Activated CD8-positive, alpha-beta T cell treated with anti-CD3 and anti-CD28 coated beads for 36 hours (primary cell): Measurements from ENCODE around the gene BET1. TPM values are rescaled to one million over a fixed set of nuclear protein-coding genes. Genes with fewer than 3 reads are reported as not detected.

Experiments
- ATAC-seq: fragments of 200-7000 bp; cut with Tn5 transposase; one replicate; pipeline ENCODE4 v1.10.0; 2021; ENCODE audit warnings: mild to moderate bottlenecking, moderate library complexity
- CTCF ChIA-PET: fragments of 350-600 bp; sonication (Branson Sonifier 250); formaldehyde crosslinking; loops from one replicate; lab custom pipeline; 2021; ENCODE audit warnings: antibody characterized with exemption; lab: Charles Lee
- POLR2A ChIA-PET: fragments of 350-600 bp; sonication (Branson Sonifier 250); formaldehyde crosslinking; loops from one replicate; lab custom pipeline; 2021; ENCODE audit warnings: antibody characterized with exemption; lab: Charles Lee
- DNase-seq: peaks from one replicate; pipeline ENCODE4 v3.0.0-alpha.2; 2020
- H3K27ac Mint-ChIP-seq: one replicate; pipeline ENCODE4 v1.8.0; 2021; ENCODE audit warnings: mild to moderate bottlenecking, mixed read lengths
- H3K27me3 Mint-ChIP-seq: one replicate; pipeline ENCODE4 v1.8.0; 2021; ENCODE audit warnings: mixed read lengths
- H3K36me3 Mint-ChIP-seq: one replicate; pipeline ENCODE4 v1.8.0; 2021; ENCODE audit warnings: low read depth, mixed read lengths
- H3K4me1 Mint-ChIP-seq: one replicate; pipeline ENCODE4 v1.8.0; 2021; ENCODE audit warnings: low read depth, mixed read lengths
- H3K4me3 Mint-ChIP-seq: one replicate; pipeline ENCODE4 v1.8.0; 2021; ENCODE audit warnings: mild to moderate bottlenecking, moderate library complexity, mixed read lengths
- H3K9me3 Mint-ChIP-seq: one replicate; pipeline ENCODE4 v1.8.0; 2021; ENCODE audit warnings: mixed read lengths
- CTCF ChIP-seq: fragments of 200-600 bp; IDR thresholded peaks from one replicate; pipeline ENCODE4 v1.8.0; 2022; ENCODE audit warnings: antibody characterized with exemption, mild to moderate bottlenecking
- intact Hi-C: fragments of 100-400 bp; cut with micrococcal nuclease; formaldehyde crosslinking; loops from one replicate; pipeline ENCODE4 v1.10.0; 2022
- total RNA-seq, 2 experiments: library from RNA; stranded (reverse); gene quantifications; one replicate each; pipeline ENCODE4 v1.2.3, GENCODE V29; 2021

The BET1 gene
- 10 to 100 TPM; 17.6 to 20.8 TPM for total RNA-seq

DNA sequence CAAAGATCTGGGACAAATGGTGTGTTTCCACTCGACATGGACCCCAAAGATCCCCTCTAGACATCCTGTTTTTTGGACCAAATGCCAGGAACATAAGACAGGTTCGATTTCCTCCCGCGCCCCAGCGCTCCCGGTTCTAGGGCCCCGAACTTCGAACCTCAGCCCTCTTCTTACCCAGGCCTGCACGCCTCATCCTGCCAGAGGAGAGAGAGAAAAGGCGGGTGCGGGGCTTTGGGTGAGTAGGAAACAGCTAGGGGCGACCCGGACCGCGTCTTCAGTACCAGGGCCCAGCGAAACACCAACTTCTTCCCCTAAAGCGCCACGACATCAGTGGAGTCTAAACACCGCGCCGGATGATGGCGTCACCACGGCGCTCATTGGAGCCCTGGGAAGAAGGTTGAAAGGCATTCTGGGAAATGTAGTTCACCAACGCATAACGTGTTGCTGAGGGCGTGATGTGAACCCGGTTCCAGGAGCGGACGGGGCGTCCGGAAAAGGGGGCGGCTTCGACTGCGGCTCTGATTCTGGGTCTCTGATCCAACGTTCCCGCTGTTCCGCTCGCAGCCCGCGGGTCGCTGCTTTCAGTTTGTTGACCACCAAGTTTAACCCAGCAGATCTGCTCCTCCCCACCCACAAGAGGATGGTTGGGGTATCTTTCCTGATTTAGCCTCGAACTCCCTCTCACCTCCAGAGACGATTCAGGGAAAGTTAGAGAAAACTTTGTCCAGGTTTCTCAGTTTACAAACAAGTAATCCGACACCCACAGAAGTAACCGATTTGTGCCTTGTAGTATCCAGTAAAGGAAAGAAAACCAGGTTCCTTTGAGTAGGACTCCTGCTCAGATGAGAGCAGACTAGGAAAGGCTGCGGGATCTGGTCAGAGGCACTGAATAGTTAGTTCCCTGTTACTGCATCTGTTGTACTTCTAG, at the start of gene BET1:
Gene BET1, minus strand, starts transcription at position 332 of the 928 bp plus-strand sequence. Its CDS starts 139 bp downstream, at position 193.
- DNase-seq (peak; percentile 96), ATAC-seq (peak; percentile 98)
- CTCF ChIA-PET: no interaction called here
- Mint-ChIP-seq H3K36me3 (no peaks in the 10 kb centered on the region), H3K4me3 (peak within 1 kb of the TSS; percentile 89), H3K4me1 (peaks cover 18% of the 10 kb centered on the region), H3K27me3 (peaks cover 4% of the 10 kb centered on the region), H3K9me3 (no peaks in the 10 kb centered on the region), H3K27ac (peak within 1 kb of the TSS; percentile 95)
- no peak for TF ChIP-seq CTCF
- intact Hi-C loops: loop anchor here (5.0 kb wide), 1 partner anchor 772 kb away; the partner anchor contains the start of gene VPS50
- POLR2A ChIA-PET: no interaction called here

DNA sequence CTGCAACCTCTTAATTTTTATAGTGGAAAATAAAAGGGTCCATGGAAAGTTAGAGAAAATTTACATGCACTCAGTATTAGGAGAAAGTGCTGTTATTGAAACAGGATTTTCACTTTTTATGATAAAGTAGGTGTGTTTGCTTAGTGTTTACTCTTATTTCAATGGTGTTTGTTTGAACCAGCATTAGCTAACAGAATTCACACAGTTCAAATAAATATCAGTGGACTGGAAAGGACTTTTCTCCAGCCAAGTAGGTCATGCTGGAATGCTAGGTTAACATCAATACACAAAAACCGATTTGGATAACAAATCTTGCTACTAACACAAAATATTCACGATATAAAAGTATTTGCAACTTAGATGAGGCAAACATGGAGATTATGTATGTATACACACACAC, 49.4 kb upstream of the BET1 start:
- H3K27me3 Mint-ChIP-seq: peaks cover 19% of the 10 kb centered on the region
- ChIA-PET POLR2A (no interaction called here), CTCF (no interaction called here)
- H3K9me3 Mint-ChIP-seq: no peaks in the 10 kb centered on the region
- intact Hi-C loops: no loop called here
- DNase-seq: no peak
- H3K4me3 Mint-ChIP-seq: no peak overlapping the region
- no peak overlapping the region for H3K27ac Mint-ChIP-seq
- H3K4me1 Mint-ChIP-seq: no peaks in the 10 kb centered on the region
- TF ChIP-seq CTCF: no peak
- ATAC-seq: no peak
- no peaks in the 10 kb centered on the region for H3K36me3 Mint-ChIP-seq

DNA sequence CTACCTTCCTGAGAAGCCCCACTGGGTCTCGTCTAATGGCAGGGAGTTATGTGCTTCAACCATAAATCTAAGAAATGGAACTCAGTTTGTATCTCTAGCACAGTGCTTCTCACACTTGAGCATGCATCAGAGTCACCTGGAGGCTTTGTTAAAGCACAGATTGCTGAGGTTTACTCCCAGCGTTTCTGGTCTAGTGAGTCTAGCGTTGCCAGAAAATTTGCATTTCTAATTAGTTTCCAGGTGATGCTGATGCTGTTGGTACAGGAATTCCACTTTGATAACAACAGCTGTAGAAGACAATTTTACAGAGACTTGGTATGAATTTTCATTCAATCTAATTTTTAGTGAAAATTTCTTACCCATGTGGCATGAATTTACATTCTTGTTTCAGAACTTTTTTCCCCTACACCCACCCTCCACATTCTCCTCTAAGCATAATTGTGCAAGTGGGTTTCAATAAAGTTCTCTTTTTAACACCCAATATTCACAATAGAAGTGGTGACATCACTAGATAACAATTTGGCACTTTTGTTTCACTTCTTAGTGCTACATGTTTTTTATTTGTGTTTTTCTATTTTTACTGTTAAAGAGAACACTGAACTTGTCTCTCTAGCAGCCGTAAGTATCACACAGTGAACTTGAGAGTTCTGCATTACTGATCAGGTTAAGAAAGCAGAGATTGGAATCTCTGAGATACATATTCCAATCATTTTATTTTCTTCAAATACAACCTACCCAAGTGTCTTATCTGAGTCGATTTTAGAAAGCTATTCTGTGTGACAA, 48.4 kb upstream of the BET1 start:
- DNase-seq: no peak
- ChIA-PET POLR2A (no interaction called here), CTCF (no interaction called here)
- H3K36me3 Mint-ChIP-seq: no peaks in the 10 kb centered on the region
- H3K9me3 Mint-ChIP-seq: no peaks in the 10 kb centered on the region
- H3K27me3 Mint-ChIP-seq: peaks cover 23% of the 10 kb centered on the region
- no peaks in the 10 kb centered on the region for H3K4me1 Mint-ChIP-seq
- ATAC-seq: no peak
- no peak for TF ChIP-seq CTCF
- intact Hi-C loops: no loop called here
- H3K27ac Mint-ChIP-seq: no peak overlapping the region
- H3K4me3 Mint-ChIP-seq: no peak overlapping the region

DNA sequence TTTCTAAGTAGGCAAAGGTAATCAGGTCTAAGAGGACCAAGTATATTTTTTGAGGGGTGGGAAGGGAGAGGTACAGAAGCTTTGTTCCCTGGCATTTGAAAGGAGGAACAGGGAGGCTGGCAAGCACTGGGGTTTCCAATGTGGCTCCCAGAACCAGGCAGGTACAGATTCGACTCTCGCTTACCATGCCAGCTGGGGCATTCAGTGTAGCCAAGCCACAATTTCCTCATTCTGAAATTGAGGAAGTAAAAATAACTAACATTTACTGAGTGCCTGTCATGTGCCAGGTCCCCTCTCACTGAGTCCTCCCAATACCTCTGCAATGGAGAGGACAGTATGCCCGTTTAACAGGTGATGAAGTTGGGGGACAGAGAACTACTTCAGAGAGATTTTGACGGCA, 45.9 kb upstream of the BET1 start:
- no peaks in the 10 kb centered on the region for H3K36me3 Mint-ChIP-seq
- no peaks in the 10 kb centered on the region for H3K9me3 Mint-ChIP-seq
- peaks cover 26% of the 10 kb centered on the region for H3K27me3 Mint-ChIP-seq
- ATAC-seq: no peak
- no peak for TF ChIP-seq CTCF
- no peak overlapping the region for H3K27ac Mint-ChIP-seq
- no peak overlapping the region for H3K4me3 Mint-ChIP-seq
- ChIA-PET CTCF (no interaction called here), POLR2A (no interaction called here)
- intact Hi-C loops: no loop called here
- H3K4me1 Mint-ChIP-seq: no peaks in the 10 kb centered on the region
- no peak for DNase-seq

- Mint-ChIP-seq H3K27me3 (peaks cover 26% of the 10 kb centered on the region), H3K27ac (no peak overlapping the region), H3K9me3 (no peaks in the 10 kb centered on the region), H3K4me3 (no peak overlapping the region), H3K36me3 (no peaks in the 10 kb centered on the region), H3K4me1 (no peaks in the 10 kb centered on the region)
- ChIA-PET POLR2A (no interaction called here), CTCF (no interaction called here)
- no peak for DNase-seq
- ATAC-seq: no peak
- intact Hi-C loops: no loop called here
- no peak for TF ChIP-seq CTCF
Measured at GRCh38 chr7:94049615-94050014, 45.5 kb upstream of the BET1 start.
